HG03280 (cell line): Measurements from ENCODE around the gene RPS3.
A peak's percentile ranks its signal among the peaks of the same experiment; 100 is the strongest.
"Not testable (repeated sequence)": the region's sequence is repeated elsewhere in the genome, so short reads cannot be mapped to it uniquely, and the experiment has no call there.

Experiments
- ATAC-seq: cut with Tn5 transposase; IDR thresholded peaks from one replicate; pipeline ENCODE4 v1.9.1; 2021; ENCODE audit warnings: mild to moderate bottlenecking, moderate library complexity; ENCODE audit not compliant: unreplicated experiment

The RPS3 gene

DNA sequence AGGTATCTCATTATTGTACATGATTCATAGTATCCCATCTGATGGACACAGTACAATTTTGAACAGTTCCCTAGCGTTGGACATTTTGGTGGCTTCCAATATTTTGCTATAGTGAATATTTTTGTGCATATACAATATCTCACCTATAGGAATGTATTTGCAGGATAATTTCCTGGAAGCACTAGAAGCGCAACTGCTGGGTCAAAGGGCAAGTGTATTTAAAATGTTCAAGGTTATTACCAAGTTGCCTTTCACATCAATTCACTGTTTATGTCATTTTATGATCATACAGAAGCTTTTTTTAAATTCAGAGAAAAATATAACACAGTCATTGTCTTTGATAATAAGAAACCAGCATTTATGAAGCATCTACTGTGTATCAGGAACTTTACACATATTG, 19.1 kb upstream of the RPS3 start:
- ATAC-seq, result no peak

DNA sequence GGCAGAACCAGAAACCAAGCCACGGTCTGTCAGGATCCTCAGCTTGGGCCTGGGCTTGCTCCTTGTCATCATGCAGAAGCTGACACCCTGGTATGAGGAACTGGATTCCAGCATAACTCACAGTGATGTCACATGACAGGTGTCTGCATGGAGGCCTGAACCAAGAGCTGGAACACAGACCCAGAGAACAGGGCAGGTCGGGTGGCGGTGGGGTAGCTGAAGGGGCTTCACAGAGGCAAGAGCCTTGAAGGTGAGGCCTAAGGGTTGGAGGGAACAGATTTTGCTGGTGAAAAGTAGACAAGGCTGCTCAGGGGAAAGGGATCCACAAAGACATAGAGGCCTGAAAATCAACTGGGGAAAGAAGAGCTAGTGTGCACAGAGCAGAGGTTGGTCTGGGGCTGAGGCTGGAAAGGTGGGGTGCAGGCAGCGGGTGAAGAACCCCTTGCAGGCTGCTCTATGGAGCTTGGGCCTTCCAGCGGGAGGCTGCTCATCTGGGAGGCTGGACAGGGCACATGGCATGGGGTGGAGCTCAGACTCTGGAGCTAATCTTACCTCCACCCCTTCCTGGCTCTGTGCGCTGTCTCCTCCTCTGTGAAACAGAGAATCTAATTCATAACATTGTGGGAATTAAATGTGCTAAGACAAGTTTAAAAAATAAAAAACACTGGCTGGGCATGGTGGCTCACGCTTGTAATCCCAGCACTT, 18.4 kb upstream of the RPS3 start:
- no peak for ATAC-seq

DNA sequence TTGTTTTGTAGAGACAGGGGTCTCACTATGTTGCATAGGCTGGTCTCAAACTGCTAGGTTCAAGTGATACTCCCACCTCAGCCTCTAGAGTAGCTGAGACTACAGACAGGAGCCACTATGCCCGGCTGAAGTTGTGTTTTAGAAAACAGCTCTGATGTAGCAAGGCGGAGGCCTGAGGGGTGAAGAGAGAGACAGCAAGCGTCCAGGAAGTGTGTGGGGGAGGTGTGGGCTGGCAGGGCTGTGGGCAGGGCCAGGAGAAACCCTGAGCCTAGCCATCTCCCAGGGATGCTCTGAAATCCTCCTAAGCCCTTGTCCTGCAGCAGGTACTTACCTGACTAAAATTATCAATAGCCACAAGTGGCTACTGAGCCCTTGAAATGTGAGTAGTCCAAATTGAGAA, 16.1 kb upstream of the RPS3 start:
- no peak for ATAC-seq

GRCh38 chr11:75384438-75385080, 14.8 kb upstream of the RPS3 start:
- ATAC-seq, result no peak

- no peak for ATAC-seq
Measured at GRCh38 chr11:75386942-75387630, 12.2 kb upstream of the RPS3 start.

GRCh38 chr11:75387736-75388294, 11.5 kb upstream of the RPS3 start:
- no peak for ATAC-seq

DNA sequence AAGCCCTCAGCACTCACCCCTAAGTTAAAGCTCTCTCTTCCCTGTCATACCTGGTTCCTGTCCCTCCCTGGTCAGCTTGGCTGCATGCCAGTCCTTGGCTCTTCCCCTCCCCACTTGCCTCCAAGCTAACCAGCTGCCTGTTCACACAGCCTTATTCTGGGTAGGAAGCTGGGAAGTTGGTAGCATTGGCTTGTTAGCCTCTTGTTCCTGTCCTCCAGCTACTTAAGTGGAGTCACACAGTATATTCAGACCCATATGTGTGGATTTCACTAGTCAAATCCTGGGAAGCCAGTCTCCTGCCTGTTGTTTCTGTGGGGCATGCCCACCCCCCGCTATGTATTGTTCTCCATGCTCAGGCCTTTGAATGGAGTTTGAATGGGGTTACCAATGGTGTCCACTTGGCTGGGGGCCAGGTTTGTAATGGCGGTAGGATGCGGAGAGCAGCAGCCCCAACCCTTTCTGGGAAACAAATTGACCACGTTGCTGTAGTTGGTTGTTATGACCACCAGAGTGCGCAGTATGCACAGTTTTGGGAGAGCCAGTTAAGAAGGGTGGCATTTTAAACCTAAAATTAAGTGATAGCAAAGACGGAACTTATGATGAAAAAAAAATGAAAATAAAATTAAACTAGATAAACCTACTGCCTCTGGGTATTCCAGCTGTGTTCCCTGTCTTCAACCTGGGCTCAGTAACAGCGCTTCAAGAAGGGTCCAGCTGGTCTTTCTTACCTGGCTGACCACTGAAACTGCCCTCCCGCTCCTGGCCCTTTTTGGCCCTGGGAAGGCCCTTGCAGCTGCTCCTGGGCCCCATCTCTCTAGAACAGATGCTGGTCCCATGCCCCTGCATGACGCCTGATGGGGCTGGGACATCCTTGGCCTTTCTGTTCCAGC, 10.7 kb upstream of the RPS3 start:
- ATAC-seq, result peak; percentile 54

DNA sequence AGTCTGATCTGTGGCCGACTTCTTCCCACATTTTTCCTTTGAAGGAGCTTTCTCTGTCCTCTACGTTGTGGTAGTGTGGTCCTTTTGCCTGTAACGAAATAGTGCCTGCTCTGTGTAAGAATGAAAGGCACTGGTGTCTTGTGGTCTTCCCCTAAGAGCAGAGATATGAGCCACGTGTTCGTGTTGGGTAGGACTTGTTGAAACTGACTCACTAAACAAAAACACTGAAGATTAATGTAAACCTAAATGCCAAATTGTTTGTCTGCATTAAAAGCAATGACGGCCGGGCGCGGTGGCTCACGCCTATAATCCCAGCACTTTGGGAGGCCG, 10.1 kb upstream of the RPS3 start:
- no peak for ATAC-seq

DNA sequence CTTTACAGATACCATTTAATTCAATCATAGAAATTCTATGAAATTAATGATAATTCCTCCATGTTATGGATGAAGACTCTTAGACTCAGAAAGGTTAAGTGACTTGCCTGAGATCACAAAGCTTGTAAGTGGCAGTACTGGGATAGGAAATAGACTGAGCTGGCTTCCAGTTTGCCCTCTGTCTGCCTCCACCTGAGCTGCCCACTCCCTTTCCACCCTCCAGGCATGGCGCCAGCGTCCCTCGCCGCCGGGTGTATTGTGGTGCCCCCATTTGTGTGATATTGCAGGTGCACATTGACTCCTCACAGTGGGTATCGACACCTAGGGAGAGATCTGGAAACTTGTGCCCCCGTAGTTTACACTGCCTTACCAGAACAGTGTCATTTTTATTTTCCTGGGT, 9.4 kb upstream of the RPS3 start:
- no peak for ATAC-seq

DNA sequence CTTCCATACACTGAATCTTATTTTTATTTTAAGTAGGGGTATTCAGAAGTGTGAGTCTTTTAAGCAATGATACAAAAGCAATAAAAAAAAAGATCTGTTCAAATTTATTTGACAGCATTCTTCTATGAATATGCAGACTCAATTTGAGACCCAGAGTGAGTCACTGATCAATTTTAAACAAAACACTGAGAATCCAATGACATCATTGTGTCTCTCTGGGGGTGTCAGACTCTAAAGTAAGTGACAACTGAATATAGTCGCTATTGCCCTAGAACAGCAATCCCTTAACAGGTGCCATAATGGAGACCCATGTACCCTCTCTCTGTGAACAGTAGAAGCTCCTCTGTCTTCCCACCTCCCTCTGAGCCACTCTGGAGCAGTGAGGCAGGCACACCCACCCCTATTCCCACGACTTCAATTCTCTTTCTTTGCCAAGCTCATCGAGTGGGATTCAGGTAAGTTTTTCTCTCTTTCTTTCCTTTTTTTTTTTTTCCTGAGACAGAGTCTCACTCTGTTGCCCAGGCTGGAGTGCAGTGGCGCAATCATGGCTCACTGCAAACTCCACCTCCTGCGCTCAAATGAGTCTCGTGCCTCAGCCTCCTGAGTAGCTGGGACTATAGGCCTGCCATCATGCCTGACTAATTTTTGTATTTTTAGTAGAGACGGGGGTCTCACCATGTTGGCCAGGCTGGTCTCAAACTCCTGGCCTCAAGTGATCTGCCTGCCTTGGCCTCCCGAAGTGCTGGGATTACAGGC, 5.1 kb upstream of the RPS3 start:
- no peak for ATAC-seq

DNA sequence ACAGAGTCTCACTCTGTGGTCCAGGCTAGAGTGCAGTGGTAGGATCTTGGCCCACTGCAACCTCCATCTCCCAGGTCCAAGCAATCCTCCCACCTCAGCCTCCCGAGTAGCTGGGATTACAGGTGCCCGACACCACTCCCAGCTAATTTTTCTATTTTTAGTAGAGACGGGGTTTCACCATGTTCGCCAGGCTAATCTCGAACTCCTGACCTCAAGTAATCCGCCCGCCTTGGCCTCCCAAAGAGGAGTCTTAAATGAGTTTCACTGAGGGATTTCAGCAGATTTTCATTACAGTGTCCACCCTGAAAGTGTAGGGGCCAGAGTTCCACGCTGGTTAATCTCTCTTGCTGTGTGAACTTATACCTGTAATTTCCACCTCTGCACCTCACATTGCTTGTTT, 412 bp upstream of the RPS3 start:
- ATAC-seq, result no peak

DNA sequence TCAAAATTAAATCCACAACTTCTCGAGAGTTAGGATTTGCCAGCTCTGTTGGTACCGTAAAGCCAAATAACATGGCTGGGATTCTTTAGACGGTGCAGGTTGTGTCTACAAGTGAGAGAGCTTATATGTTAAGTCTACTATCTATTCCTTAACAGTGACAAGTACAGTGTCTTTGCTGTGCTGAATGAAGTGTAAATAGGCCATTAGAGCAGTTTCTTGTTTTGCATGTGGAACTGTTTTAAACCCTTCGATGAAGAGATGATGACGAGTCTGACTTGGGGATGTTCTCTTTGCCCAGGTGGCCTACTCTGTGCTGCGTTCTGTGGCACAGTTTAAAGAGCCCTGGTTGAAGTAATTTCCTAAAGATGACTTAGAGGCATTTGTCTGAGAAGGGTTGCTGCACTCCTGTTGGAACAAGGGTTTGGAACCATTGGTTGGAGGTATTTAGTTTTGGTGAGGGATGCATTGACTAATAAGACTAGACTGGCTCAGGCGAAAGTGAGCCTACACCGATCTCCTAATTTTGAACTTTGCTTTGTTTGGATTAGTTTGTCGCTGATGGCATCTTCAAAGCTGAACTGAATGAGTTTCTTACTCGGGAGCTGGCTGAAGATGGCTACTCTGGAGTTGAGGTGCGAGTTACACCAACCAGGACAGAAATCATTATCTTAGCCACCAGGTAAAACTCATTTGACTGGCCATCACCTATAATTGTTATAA, 988 bp downstream of the RPS3 start:
- ATAC-seq, result no peak

- ATAC-seq, result no peak
Measured at GRCh38 chr11:75402002-75402773, 2.9 kb downstream of the RPS3 start.

GRCh38 chr11:75403037-75403436, 3.7 kb downstream of the RPS3 start:
- ATAC-seq, result no peak

- no peak for ATAC-seq
Measured at GRCh38 chr11:75403983-75404658, 4.8 kb downstream of the RPS3 start.

DNA sequence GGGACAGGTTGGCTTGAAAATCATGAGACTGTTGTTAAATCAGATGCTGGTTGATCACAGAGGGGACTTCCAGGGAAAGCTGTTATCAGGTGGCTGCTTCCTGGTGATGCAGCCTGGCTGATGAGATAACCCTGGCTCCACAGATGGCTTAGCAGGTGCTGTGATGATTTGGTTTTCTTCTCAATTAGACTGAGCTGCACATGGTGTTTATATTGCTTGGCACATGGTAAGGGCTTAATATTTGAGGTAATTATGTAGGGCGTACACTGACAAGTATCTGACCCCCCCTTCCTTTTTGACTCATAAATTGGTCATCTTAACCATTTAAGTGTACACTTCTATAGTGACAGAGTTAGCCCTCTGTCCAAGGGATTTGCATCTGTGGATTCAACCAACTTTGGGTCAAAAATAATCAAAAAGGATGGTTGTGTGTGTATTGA, 7.0 kb downstream of the RPS3 start:
- ATAC-seq, result no peak

DNA sequence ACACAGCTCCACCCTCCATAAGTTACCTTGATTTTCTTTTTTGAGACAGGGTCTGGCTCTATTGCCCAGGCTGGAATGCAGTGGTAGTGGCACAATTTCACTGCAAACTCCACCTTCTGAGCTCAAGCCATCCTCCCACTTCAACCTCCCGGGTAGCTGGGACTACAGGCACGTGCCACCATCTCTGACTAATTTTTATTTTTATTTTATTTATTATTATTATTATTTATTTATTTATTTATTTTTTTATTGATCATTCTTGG, 9.6 kb downstream of the RPS3 start:
- no peak for ATAC-seq

- not testable (repeated sequence) for ATAC-seq
Measured at GRCh38 chr11:75409971-75410370, 10.7 kb downstream of the RPS3 start.

GRCh38 chr11:75413146-75413545, 13.8 kb downstream of the RPS3 start:
- ATAC-seq, result not testable (repeated sequence)
